ENCODE results near the gene TNKS1BP1. TPM values are rescaled to one million over a fixed set of nuclear protein-coding genes. Genes with fewer than 3 reads are reported as not detected.

Gene TNKS1BP1
- total and polyA plus RNA-seq, 2 experiments from 2014 or later = 64.2 to 72.2 TPM

DNA sequence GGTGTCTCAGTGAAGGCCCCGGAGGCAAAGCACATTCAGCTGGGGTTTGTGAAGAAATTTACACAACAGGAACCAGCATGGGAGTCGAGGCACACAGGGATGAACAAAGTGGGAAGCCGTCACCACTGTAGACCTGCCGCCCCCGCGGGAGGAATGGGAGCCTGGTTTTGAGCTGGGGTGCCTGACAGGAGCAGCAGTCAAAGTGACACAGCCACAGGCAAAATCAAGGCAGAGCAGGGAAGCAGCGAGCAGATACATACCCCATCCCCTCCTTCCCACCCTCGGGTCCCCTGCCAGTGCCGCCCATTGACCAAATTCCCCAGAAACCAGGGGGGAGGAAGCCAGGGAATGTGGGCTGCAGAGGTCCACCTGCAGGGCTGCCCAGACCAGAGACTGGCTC is 34.2 kb upstream of the TNKS1BP1 start:
- ATAC-seq = peak; percentile 38; the same call in 2 of the 3 replicates
- Mint-ChIP-seq H3K4me3 (no peak overlapping the region), H3K4me1 (peaks cover 4% of the 10 kb centered on the region; the same call in 1 of the 3 replicates), H3K9me3 (no peaks in the 10 kb centered on the region), H3K27me3 (ENCODE audit: insufficient read depth, low read depth, poor library complexity) (no peaks in the 10 kb centered on the region), H3K27ac (no peak overlapping the region), H3K36me3 (ENCODE audit: low read depth) (no peaks in the 10 kb centered on the region)
- H3K9me2 ChIP-seq (ENCODE audit: insufficient read depth) = no peaks in the 10 kb centered on the region
- DNase-seq (ENCODE audit: low spot score) = no peak
- no peak overlapping the region for H3K4me3 ChIP-seq
- H3K4me2 ChIP-seq = no peak overlapping the region
- no peaks in the 10 kb centered on the region for H3K36me3 ChIP-seq (ENCODE audit: insufficient read depth)
- no peak overlapping the region for H3K27ac ChIP-seq (ENCODE audit: low read depth)
- H2AFZ ChIP-seq = no peak overlapping the region
- H3F3A ChIP-seq (replicated peaks; ENCODE audit: low read depth) = no peaks in the 10 kb centered on the region
- H3K27me3 ChIP-seq (ENCODE audit: insufficient read depth) = no peaks in the 10 kb centered on the region
- H3K4me1 ChIP-seq (ENCODE audit: insufficient read depth) = 0 out of 2 replicates have a peak, but pooled peaks cover 2% of the 10 kb centered on the region
- H3K79me2 ChIP-seq (replicated peaks; ENCODE audit: insufficient read depth) = no peaks in the 10 kb centered on the region
- TF ChIP-seq, protein P1, sequence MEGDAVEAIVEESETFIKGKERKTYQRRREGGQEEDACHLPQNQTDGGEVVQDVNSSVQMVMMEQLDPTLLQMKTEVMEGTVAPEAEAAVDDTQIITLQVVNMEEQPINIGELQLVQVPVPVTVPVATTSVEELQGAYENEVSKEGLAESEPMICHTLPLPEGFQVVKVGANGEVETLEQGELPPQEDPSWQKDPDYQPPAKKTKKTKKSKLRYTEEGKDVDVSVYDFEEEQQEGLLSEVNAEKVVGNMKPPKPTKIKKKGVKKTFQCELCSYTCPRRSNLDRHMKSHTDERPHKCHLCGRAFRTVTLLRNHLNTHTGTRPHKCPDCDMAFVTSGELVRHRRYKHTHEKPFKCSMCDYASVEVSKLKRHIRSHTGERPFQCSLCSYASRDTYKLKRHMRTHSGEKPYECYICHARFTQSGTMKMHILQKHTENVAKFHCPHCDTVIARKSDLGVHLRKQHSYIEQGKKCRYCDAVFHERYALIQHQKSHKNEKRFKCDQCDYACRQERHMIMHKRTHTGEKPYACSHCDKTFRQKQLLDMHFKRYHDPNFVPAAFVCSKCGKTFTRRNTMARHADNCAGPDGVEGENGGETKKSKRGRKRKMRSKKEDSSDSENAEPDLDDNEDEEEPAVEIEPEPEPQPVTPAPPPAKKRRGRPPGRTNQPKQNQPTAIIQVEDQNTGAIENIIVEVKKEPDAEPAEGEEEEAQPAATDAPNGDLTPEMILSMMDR (conservative IDR thresholded peaks at IDR 0.05; ENCODE audit: low read depth in 2 of 2) = no peak
- TF ChIP-seq EZH2phosphoT487 (IDR thresholded peaks at IDR 0.05; ENCODE audit: unreplicated experiment) (no peak), NANOG (IDR thresholded peaks at IDR 0.05; ENCODE audit: borderline replicate concordance) (no peak), JUNB (IDR thresholded peaks at IDR 0.05; ENCODE audit: unreplicated experiment) (no peak), ZNF331 (CRISPR knock-in tag; IDR thresholded peaks at IDR 0.05; ENCODE audit: low read depth) (no peak), STAT1 (IDR thresholded peaks at IDR 0.05; ENCODE audit: unreplicated experiment) (no peak), EZH2 (IDR thresholded peaks at IDR 0.05; ENCODE audit: low read depth, unreplicated experiment) (no peak), ZNF114 (CRISPR knock-in tag; IDR thresholded peaks at IDR 0.05) (no peak), CREB1 (CRISPR knock-in tag; IDR thresholded peaks at IDR 0.05; ENCODE audit: low read depth) (no peak), POLR2AphosphoS5 (IDR thresholded peaks at IDR 0.05; ENCODE audit: low read depth) (no peak)
- TF ChIP-seq, protein P2, sequence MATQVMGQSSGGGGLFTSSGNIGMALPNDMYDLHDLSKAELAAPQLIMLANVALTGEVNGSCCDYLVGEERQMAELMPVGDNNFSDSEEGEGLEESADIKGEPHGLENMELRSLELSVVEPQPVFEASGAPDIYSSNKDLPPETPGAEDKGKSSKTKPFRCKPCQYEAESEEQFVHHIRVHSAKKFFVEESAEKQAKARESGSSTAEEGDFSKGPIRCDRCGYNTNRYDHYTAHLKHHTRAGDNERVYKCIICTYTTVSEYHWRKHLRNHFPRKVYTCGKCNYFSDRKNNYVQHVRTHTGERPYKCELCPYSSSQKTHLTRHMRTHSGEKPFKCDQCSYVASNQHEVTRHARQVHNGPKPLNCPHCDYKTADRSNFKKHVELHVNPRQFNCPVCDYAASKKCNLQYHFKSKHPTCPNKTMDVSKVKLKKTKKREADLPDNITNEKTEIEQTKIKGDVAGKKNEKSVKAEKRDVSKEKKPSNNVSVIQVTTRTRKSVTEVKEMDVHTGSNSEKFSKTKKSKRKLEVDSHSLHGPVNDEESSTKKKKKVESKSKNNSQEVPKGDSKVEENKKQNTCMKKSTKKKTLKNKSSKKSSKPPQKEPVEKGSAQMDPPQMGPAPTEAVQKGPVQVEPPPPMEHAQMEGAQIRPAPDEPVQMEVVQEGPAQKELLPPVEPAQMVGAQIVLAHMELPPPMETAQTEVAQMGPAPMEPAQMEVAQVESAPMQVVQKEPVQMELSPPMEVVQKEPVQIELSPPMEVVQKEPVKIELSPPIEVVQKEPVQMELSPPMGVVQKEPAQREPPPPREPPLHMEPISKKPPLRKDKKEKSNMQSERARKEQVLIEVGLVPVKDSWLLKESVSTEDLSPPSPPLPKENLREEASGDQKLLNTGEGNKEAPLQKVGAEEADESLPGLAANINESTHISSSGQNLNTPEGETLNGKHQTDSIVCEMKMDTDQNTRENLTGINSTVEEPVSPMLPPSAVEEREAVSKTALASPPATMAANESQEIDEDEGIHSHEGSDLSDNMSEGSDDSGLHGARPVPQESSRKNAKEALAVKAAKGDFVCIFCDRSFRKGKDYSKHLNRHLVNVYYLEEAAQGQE (IDR thresholded peaks at IDR 0.05; ENCODE audit: unreplicated experiment) = no peak
- TF ChIP-seq, protein P3, sequence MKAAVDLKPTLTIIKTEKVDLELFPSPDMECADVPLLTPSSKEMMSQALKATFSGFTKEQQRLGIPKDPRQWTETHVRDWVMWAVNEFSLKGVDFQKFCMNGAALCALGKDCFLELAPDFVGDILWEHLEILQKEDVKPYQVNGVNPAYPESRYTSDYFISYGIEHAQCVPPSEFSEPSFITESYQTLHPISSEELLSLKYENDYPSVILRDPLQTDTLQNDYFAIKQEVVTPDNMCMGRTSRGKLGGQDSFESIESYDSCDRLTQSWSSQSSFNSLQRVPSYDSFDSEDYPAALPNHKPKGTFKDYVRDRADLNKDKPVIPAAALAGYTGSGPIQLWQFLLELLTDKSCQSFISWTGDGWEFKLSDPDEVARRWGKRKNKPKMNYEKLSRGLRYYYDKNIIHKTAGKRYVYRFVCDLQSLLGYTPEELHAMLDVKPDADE (IDR thresholded peaks at IDR 0.05) = no peak
- TF ChIP-seq, protein P4, sequence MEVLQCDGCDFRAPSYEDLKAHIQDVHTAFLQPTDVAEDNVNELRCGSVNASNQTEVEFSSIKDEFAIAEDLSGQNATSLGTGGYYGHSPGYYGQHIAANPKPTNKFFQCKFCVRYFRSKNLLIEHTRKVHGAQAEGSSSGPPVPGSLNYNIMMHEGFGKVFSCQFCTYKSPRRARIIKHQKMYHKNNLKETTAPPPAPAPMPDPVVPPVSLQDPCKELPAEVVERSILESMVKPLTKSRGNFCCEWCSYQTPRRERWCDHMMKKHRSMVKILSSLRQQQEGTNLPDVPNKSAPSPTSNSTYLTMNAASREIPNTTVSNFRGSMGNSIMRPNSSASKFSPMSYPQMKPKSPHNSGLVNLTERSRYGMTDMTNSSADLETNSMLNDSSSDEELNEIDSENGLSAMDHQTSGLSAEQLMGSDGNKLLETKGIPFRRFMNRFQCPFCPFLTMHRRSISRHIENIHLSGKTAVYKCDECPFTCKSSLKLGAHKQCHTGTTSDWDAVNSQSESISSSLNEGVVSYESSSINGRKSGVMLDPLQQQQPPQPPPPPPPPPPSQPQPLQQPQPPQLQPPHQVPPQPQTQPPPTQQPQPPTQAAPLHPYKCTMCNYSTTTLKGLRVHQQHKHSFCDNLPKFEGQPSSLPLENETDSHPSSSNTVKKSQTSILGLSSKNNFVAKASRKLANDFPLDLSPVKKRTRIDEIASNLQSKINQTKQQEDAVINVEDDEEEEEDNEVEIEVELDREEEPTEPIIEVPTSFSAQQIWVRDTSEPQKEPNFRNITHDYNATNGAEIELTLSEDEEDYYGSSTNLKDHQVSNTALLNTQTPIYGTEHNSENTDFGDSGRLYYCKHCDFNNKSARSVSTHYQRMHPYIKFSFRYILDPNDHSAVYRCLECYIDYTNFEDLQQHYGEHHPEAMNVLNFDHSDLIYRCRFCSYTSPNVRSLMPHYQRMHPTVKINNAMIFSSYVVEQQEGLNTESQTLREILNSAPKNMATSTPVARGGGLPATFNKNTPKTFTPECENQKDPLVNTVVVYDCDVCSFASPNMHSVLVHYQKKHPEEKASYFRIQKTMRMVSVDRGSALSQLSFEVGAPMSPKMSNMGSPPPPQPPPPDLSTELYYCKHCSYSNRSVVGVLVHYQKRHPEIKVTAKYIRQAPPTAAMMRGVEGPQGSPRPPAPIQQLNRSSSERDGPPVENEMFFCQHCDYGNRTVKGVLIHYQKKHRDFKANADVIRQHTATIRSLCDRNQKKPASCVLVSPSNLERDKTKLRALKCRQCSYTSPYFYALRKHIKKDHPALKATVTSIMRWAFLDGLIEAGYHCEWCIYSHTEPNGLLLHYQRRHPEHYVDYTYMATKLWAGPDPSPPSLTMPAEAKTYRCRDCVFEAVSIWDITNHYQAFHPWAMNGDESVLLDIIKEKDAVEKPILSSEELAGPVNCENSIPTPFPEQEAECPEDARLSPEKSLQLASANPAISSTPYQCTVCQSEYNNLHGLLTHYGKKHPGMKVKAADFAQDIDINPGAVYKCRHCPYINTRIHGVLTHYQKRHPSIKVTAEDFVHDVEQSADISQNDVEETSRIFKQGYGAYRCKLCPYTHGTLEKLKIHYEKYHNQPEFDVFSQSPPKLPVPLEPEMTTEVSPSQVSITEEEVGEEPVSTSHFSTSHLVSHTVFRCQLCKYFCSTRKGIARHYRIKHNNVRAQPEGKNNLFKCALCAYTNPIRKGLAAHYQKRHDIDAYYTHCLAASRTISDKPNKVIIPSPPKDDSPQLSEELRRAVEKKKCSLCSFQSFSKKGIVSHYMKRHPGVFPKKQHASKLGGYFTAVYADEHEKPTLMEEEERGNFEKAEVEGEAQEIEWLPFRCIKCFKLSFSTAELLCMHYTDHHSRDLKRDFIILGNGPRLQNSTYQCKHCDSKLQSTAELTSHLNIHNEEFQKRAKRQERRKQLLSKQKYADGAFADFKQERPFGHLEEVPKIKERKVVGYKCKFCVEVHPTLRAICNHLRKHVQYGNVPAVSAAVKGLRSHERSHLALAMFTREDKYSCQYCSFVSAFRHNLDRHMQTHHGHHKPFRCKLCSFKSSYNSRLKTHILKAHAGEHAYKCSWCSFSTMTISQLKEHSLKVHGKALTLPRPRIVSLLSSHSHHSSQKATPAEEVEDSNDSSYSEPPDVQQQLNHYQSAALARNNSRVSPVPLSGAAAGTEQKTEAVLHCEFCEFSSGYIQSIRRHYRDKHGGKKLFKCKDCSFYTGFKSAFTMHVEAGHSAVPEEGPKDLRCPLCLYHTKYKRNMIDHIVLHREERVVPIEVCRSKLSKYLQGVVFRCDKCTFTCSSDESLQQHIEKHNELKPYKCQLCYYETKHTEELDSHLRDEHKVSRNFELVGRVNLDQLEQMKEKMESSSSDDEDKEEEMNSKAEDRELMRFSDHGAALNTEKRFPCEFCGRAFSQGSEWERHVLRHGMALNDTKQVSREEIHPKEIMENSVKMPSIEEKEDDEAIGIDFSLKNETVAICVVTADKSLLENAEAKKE (CRISPR knock-in tag; IDR thresholded peaks at IDR 0.05) = no peak
- H4K20me1 ChIP-seq (replicated peaks; ENCODE audit: insufficient read depth) = no peaks in the 10 kb centered on the region

Data from GM23338 (cell line).